ENCODE results near the gene DAP.

DNA sequence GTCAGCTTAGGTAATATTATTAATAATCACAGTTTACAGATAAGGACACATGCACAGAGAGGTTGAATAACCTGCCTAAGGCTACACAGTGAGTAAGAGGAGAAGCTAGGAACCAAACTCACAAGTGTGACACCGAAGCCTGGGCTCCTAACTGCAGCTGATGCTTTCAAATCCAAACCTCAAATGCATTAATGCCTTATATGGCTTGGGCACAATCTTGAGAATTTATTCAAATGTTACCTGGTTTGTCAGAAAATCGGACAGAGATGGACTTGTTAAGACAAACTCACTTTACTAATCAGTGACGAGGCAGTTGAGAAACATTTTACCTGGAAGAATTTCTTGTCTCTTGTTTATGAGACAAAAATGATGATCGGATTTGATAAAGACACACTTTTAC, 54.7 kb downstream of the DAP start:
- TF ChIP-seq, protein P1, sequence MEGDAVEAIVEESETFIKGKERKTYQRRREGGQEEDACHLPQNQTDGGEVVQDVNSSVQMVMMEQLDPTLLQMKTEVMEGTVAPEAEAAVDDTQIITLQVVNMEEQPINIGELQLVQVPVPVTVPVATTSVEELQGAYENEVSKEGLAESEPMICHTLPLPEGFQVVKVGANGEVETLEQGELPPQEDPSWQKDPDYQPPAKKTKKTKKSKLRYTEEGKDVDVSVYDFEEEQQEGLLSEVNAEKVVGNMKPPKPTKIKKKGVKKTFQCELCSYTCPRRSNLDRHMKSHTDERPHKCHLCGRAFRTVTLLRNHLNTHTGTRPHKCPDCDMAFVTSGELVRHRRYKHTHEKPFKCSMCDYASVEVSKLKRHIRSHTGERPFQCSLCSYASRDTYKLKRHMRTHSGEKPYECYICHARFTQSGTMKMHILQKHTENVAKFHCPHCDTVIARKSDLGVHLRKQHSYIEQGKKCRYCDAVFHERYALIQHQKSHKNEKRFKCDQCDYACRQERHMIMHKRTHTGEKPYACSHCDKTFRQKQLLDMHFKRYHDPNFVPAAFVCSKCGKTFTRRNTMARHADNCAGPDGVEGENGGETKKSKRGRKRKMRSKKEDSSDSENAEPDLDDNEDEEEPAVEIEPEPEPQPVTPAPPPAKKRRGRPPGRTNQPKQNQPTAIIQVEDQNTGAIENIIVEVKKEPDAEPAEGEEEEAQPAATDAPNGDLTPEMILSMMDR (conservative IDR thresholded peaks at IDR 0.05; ENCODE audit: low read depth, low read length): no peak
- no peak for TF ChIP-seq CEBPB (IDR thresholded peaks at IDR 0.05; ENCODE audit: low read depth, low read length)
